DOHH2 (cell line): ENCODE measurements around the gene HNRNPM.

Source experiments
- H3F3A ChIP-seq: fragments of 200-600 bp; sonication (generic), shearing (Covaris generic); 2 replicates; pipeline ENCODE4 v1.6.0; 2016; ENCODE audit warnings: antibody characterized with exemption, mild to moderate bottlenecking; ENCODE audit not compliant: control insufficient read depth, insufficient read depth
- H3K27ac ChIP-seq: fragments of 200-600 bp; sonication (generic); 2 replicates; pipeline ENCODE4 v1.5.1; 2014; ENCODE audit warnings: low read depth, mild to moderate bottlenecking, low read length, moderate library complexity
- H3K27me3 ChIP-seq: fragments of 200-600 bp; sonication (generic); 2 replicates; pipeline ENCODE4 v1.6.1; 2014; ENCODE audit warnings: mild to moderate bottlenecking, low read length, mixed read lengths; ENCODE audit not compliant: control insufficient read depth
- H3K36me3 ChIP-seq: fragments of 200-600 bp; sonication (generic); 2 replicates; pipeline ENCODE4 v1.6.1; 2014; ENCODE audit warnings: mild to moderate bottlenecking, low read length, moderate library complexity, mixed read lengths; ENCODE audit not compliant: control insufficient read depth
- H3K4me1 ChIP-seq: fragments of 200-600 bp; sonication (generic); 2 replicates; pipeline ENCODE4 v1.6.1; 2014; ENCODE audit warnings: mild to moderate bottlenecking, low read length, mixed read lengths; ENCODE audit not compliant: control insufficient read depth
- H3K4me2 ChIP-seq: fragments of 200-600 bp; sonication (generic); 2 replicates; pipeline ENCODE4 v1.6.0; 2014; ENCODE audit warnings: mild to moderate bottlenecking, low read length, moderate library complexity
- H3K4me3 ChIP-seq: fragments of 200-600 bp; sonication (generic); 2 replicates; pipeline ENCODE4 v1.5.1; 2014; ENCODE audit warnings: mild to moderate bottlenecking, low read length, mixed read lengths
- H3K79me2 ChIP-seq: fragments of 200-600 bp; sonication (generic); 2 replicates; pipeline ENCODE4 v1.6.1; 2014; ENCODE audit warnings: mild to moderate bottlenecking, low read length, mixed read lengths; ENCODE audit not compliant: control insufficient read depth
- H3K9me2 ChIP-seq: fragments of 200-600 bp; sonication (generic); replicated peaks from 2 replicates; pipeline ENCODE4 v1.6.1; 2014; ENCODE audit warnings: mild to moderate bottlenecking, low read length, mixed read lengths; ENCODE audit not compliant: control insufficient read depth
- H3K9me3 ChIP-seq: fragments of 200-600 bp; sonication (generic); 2 replicates; pipeline ENCODE4 v1.6.1; 2014; ENCODE audit warnings: antibody characterized with exemption, low read length, mixed read lengths; ENCODE audit not compliant: control insufficient read depth, insufficient read depth
- H4K20me1 ChIP-seq: fragments of 200-600 bp; sonication (generic); 2 replicates; pipeline ENCODE4 v1.6.0; 2014; ENCODE audit warnings: low read depth, mild to moderate bottlenecking, antibody characterized with exemption, low read length, moderate library complexity; ENCODE audit not compliant: control insufficient read depth, insufficient read depth
- EZH2phosphoT487 ChIP-seq: fragments of 200-600 bp; sonication (generic); IDR thresholded peaks from 2 replicates; pipeline ENCODE4 v1.6.1; 2017; ENCODE audit warnings: borderline replicate concordance, mild to moderate bottlenecking, antibody characterized with exemption, low read length, moderate library complexity, mixed read lengths
- TF ChIP-seq, protein P1 (sequence below): fragments of 200-600 bp; sonication (generic); IDR thresholded peaks from one replicate; pipeline ENCODE4 v1.5.1; 2014; ENCODE audit warnings: antibody characterized with exemption, mild to moderate bottlenecking, low read depth, low read length; ENCODE audit not compliant: poor library complexity, severe bottlenecking

HNRNPM gene

GRCh38 chr19:8457827-8458226 is 13.1 kb downstream of the HNRNPM start:
- peaks cover 12% of the 10 kb centered on the region for H3K4me1 ChIP-seq
- no peaks in the 10 kb centered on the region for H3K9me3 ChIP-seq
- no peak overlapping the region for H3K4me3 ChIP-seq
- no peaks in the 10 kb centered on the region for H3K27me3 ChIP-seq
- peaks cover 96% of the 10 kb centered on the region for H3K36me3 ChIP-seq
- H3K9me2 ChIP-seq, result no peaks in the 10 kb centered on the region
- no peak for TF ChIP-seq EZH2phosphoT487
- TF ChIP-seq, protein P1, sequence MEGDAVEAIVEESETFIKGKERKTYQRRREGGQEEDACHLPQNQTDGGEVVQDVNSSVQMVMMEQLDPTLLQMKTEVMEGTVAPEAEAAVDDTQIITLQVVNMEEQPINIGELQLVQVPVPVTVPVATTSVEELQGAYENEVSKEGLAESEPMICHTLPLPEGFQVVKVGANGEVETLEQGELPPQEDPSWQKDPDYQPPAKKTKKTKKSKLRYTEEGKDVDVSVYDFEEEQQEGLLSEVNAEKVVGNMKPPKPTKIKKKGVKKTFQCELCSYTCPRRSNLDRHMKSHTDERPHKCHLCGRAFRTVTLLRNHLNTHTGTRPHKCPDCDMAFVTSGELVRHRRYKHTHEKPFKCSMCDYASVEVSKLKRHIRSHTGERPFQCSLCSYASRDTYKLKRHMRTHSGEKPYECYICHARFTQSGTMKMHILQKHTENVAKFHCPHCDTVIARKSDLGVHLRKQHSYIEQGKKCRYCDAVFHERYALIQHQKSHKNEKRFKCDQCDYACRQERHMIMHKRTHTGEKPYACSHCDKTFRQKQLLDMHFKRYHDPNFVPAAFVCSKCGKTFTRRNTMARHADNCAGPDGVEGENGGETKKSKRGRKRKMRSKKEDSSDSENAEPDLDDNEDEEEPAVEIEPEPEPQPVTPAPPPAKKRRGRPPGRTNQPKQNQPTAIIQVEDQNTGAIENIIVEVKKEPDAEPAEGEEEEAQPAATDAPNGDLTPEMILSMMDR, result no peak
- no peaks in the 10 kb centered on the region for H3F3A ChIP-seq
- H3K27ac ChIP-seq, result no peak overlapping the region
- H3K79me2 ChIP-seq, result peaks cover 100% of the 10 kb centered on the region
- no peak overlapping the region for H3K4me2 ChIP-seq
- H4K20me1 ChIP-seq, result peaks cover 55% of the 10 kb centered on the region; the same call in 1 of the 2 replicates

DNA sequence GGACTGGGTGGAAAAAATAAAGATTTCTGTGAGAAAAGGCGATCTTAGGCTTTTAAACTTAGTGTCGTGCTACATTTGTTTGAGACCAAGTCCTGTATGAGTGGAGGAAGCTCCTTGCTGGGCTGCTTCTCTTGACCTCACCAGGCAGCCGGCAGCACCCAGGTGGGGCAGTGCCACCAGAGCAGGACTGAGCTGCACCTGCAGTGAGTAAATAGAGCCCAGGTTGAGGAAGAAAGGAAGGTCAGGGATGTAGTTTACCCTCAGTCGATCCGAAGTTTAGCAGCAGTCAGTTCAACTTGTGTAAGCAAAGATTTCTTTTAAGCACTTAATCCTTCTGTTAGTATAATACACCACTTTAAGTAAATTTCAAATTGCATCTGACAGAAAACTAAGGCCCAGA is 13.6 kb downstream of the HNRNPM start:
- H4K20me1 ChIP-seq, result peaks cover 51% of the 10 kb centered on the region; the same call in 1 of the 2 replicates

GRCh38 chr19:8459095-8459494 is 14.3 kb downstream of the HNRNPM start:
- no peak for TF ChIP-seq EZH2phosphoT487
- TF ChIP-seq, protein P1, result no peak
- peaks cover 99% of the 10 kb centered on the region for H3K79me2 ChIP-seq
- no peak overlapping the region for H3K4me2 ChIP-seq
- H3F3A ChIP-seq, result no peaks in the 10 kb centered on the region
- no peak overlapping the region for H3K27ac ChIP-seq
- no peak overlapping the region for H3K4me3 ChIP-seq
- no peaks in the 10 kb centered on the region for H3K27me3 ChIP-seq
- H3K36me3 ChIP-seq, result peaks cover 100% of the 10 kb centered on the region
- H4K20me1 ChIP-seq, result peaks cover 44% of the 10 kb centered on the region; the same call in 1 of the 2 replicates
- H3K9me2 ChIP-seq, result no peaks in the 10 kb centered on the region
- peaks cover 12% of the 10 kb centered on the region for H3K4me1 ChIP-seq
- no peaks in the 10 kb centered on the region for H3K9me3 ChIP-seq

More for the DNA sequence above, 13.6 kb downstream of the HNRNPM start:
- Histone ChIP-seq H3K9me2 (no peaks in the 10 kb centered on the region), H3K79me2 (peaks cover 100% of the 10 kb centered on the region), H3K27me3 (no peaks in the 10 kb centered on the region), H3F3A (no peaks in the 10 kb centered on the region), H3K9me3 (no peaks in the 10 kb centered on the region), H3K4me1 (peaks cover 12% of the 10 kb centered on the region), H3K4me2 (no peak overlapping the region), H3K36me3 (peaks cover 100% of the 10 kb centered on the region), H3K27ac (no peak overlapping the region), H3K4me3 (no peak overlapping the region)
- no peak for TF ChIP-seq EZH2phosphoT487
- TF ChIP-seq, protein P1, result no peak
